Endothelial cell (in vitro differentiated cells): ENCODE data around the gene PTX3. TPM values are rescaled to one million over a fixed set of nuclear protein-coding genes. Genes with fewer than 3 reads are reported as not detected.

Source experiments
- DNase-seq: peaks from one replicate; pipeline ENCODE4 v3.0.0; 2021; ENCODE audit warnings: low spot score
- H3K27ac Mint-ChIP-seq: one replicate; pipeline ENCODE4 v1.8.0; 2021; ENCODE audit warnings: mixed read lengths, inconsistent platforms; ENCODE audit not compliant: unreplicated experiment
- H3K27me3 Mint-ChIP-seq: one replicate; pipeline ENCODE4 v1.8.0; 2021; ENCODE audit warnings: mild to moderate bottlenecking, moderate library complexity, mixed read lengths, inconsistent platforms; ENCODE audit not compliant: unreplicated experiment
- H3K36me3 Mint-ChIP-seq: one replicate; pipeline ENCODE4 v1.8.0; 2021; ENCODE audit warnings: mild to moderate bottlenecking, low read depth, mixed read lengths, inconsistent platforms; ENCODE audit not compliant: unreplicated experiment
- H3K4me1 Mint-ChIP-seq: one replicate; pipeline ENCODE4 v1.8.0; 2021; ENCODE audit warnings: mild to moderate bottlenecking, mixed read lengths, inconsistent platforms; ENCODE audit not compliant: unreplicated experiment
- H3K4me3 Mint-ChIP-seq: one replicate; pipeline ENCODE4 v1.8.0; 2021; ENCODE audit warnings: mild to moderate bottlenecking, mixed read lengths, inconsistent platforms; ENCODE audit not compliant: unreplicated experiment
- H3K9me3 Mint-ChIP-seq: one replicate; pipeline ENCODE4 v1.8.0; 2021; ENCODE audit warnings: mixed read lengths, inconsistent platforms; ENCODE audit not compliant: unreplicated experiment
- CTCF ChIP-seq: fragments of 200-600 bp; sonication (generic); IDR thresholded peaks from one replicate; pipeline ENCODE4 v1.5.0; 2021; ENCODE audit warnings: antibody characterized with exemption; ENCODE audit not compliant: unreplicated experiment
- total RNA-seq: library from RNA; stranded (reverse); fragmentation: NEBNext Ultra II Directional; extraction: Animal tissue kit (Norgen Biotek cat#: 25700); gene quantifications from one replicate; pipeline ENCODE4 v1.2.1, GENCODE V29; 2021; ENCODE audit not compliant: unreplicated experiment

Gene PTX3
- total RNA-seq, 1 donor from 2014 or later = 0.13 TPM

- Mint-ChIP-seq H3K36me3 (no peaks in the 10 kb centered on the region), H3K9me3 (no peaks in the 10 kb centered on the region), H3K4me3 (no peak overlapping the region), H3K27ac (no peak overlapping the region), H3K27me3 (peaks cover 3% of the 10 kb centered on the region), H3K4me1 (no peaks in the 10 kb centered on the region)
- no peak for DNase-seq
- no peak for TF ChIP-seq CTCF
Observed at GRCh38 chr3:157429708-157430107, 6.9 kb upstream of the PTX3 start.

DNA sequence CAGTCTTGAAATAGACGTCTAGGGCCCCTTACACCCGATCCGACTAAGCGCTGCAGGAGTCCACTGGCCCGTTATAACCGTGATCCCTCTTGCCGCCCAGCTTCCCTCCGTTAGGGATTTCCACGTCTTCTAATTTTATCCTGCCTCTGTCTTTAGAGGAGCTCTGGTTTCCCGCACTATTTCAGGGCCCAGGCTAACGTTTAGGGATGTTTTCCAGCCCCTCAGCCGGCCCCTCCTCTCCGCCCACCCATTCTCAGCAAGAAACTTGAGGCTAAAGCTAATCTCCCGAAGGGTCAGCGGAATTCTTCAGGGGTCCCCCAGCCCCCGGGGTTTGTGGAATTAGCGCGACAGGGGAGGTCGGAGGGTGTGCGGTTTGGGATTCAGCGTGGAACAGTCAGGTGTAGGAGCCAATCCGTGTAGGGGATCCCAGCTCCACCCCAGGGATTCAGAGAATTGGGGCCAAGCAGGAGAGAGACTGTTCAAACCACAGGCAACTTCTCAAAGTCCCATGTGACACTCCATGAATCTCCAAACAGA lies 1.6 kb downstream of the PTX3 start:
- peaks cover 4% of the 10 kb centered on the region for H3K27me3 Mint-ChIP-seq
- peaks cover 3% of the 10 kb centered on the region for H3K36me3 Mint-ChIP-seq
- H3K9me3 Mint-ChIP-seq = no peaks in the 10 kb centered on the region
- H3K4me1 Mint-ChIP-seq = peaks cover 16% of the 10 kb centered on the region
- no peak overlapping the region for H3K27ac Mint-ChIP-seq
- no peak for TF ChIP-seq CTCF
- H3K4me3 Mint-ChIP-seq = peak overlapping the region; percentile 89
- no peak for DNase-seq

DNA sequence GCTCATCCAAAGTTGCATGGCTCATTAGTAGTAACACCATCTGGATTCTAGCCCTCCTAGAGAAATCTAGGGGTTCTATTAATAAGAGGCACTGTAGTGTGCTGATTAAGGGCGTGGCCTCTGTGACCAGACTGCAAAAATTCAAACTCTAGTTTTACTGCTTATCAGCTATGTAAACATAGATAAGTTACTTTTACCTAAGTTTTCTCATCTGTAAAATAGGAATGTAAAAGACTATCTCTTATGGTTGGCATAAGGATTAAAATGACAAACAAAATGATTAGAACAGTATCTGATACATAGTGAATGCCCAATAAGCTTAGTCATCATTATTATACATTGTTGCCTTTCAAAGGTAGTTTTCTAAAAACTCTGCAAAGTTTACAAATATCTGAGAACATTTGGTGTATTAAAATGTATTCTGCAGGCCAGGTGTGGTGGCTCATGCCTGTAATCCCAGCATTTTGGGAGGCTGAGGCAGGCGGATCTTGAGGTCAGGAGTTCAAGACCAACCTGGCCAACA lies 4.5 kb downstream of the PTX3 start:
- Mint-ChIP-seq H3K9me3 (no peaks in the 10 kb centered on the region), H3K36me3 (peaks cover 3% of the 10 kb centered on the region), H3K27ac (no peak overlapping the region), H3K27me3 (peaks cover 4% of the 10 kb centered on the region), H3K4me1 (peaks cover 16% of the 10 kb centered on the region), H3K4me3 (no peak overlapping the region)
- no peak for DNase-seq
- no peak for TF ChIP-seq CTCF

DNA sequence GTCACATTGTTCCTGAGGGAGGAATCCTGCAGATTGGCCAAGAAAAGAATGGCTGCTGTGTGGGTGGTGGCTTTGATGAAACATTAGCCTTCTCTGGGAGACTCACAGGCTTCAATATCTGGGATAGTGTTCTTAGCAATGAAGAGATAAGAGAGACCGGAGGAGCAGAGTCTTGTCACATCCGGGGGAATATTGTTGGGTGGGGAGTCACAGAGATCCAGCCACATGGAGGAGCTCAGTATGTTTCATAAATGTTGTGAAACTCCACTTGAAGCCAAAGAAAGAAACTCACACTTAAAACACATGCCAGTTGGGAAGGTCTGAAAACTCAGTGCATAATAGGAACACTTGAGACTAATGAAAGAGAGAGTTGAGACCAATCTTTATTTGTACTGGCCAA lies 6.1 kb downstream of the PTX3 start:
- no peak for DNase-seq
- H3K9me3 Mint-ChIP-seq = no peaks in the 10 kb centered on the region
- H3K4me1 Mint-ChIP-seq = peaks cover 5% of the 10 kb centered on the region
- peaks cover 1% of the 10 kb centered on the region for H3K27me3 Mint-ChIP-seq
- H3K27ac Mint-ChIP-seq = no peak overlapping the region
- H3K4me3 Mint-ChIP-seq = no peak overlapping the region
- no peaks in the 10 kb centered on the region for H3K36me3 Mint-ChIP-seq
- no peak for TF ChIP-seq CTCF

GRCh38 chr3:157443905-157444796 lies 7.5 kb downstream of the PTX3 start:
- Mint-ChIP-seq H3K27ac (no peak overlapping the region), H3K36me3 (no peaks in the 10 kb centered on the region), H3K4me3 (no peak overlapping the region), H3K27me3 (peaks cover 1% of the 10 kb centered on the region), H3K9me3 (no peaks in the 10 kb centered on the region), H3K4me1 (no peaks in the 10 kb centered on the region)
- TF ChIP-seq CTCF = no peak
- no peak for DNase-seq
